SIG-M5 (cell line): Measurements from ENCODE around the gene MAPK14.

Experiments
- DNase-seq: peaks from one replicate; lab custom pipeline; 2025; lab: John Stamatoyannopoulos, UW

MAPK14 gene

GRCh38 chr6:36138667-36139066 lies 111.1 kb downstream of the MAPK14 start:
- no peak for DNase-seq

GRCh38 chr6:36139431-36139830 lies 111.8 kb downstream of the MAPK14 start:
- DNase-seq = no peak

GRCh38 chr6:36139991-36140710 lies 112.5 kb downstream of the MAPK14 start:
- no peak for DNase-seq

- DNase-seq = no peak
These were observed 113.5 kb downstream of the MAPK14 start for GRCh38 chr6:36141091-36141490.

GRCh38 chr6:36141961-36142360 lies 114.4 kb downstream of the MAPK14 start:
- no peak for DNase-seq

GRCh38 chr6:36142971-36143838 lies 115.6 kb downstream of the MAPK14 start:
- DNase-seq = no peak

- DNase-seq = no peak
These were observed 117.9 kb downstream of the MAPK14 start for GRCh38 chr6:36145495-36145894.

- no peak for DNase-seq
These were observed 119.7 kb downstream of the MAPK14 start for GRCh38 chr6:36147294-36147693.

GRCh38 chr6:36149476-36149875 lies 121.9 kb downstream of the MAPK14 start:
- DNase-seq = no peak

GRCh38 chr6:36150283-36150682 lies 122.7 kb downstream of the MAPK14 start:
- no peak for DNase-seq

GRCh38 chr6:36154286-36154685 lies 126.7 kb downstream of the MAPK14 start:
- no peak for DNase-seq

- DNase-seq = no peak
These were observed 128.1 kb downstream of the MAPK14 start for GRCh38 chr6:36155662-36156061.

GRCh38 chr6:36160147-36160760 lies 132.6 kb downstream of the MAPK14 start:
- DNase-seq = no peak
